Measurements from ENCODE around the gene INTS4. TPM values are rescaled to one million over a fixed set of nuclear protein-coding genes. Genes with fewer than 3 reads are reported as not detected.
"Not testable (repeated sequence)": the region's sequence is repeated elsewhere in the genome, so short reads cannot be mapped to it uniquely, and the experiment has no call there.

The INTS4 gene
- total RNA-seq (2014; rRNA removed; shearing (Covaris generic)), result 31.0 and 37.7 TPM in 2 replicates
- 20.0 and 20.3 TPM in 2 replicates for polyA plus RNA-seq (2015; cell fraction: cytosol; rRNA removed)
- polyA plus RNA-seq (2015; cell fraction: nucleus; rRNA removed), result 91.4 and 94.4 TPM in 2 replicates

GRCh38 chr11:77994434-77995362, at the start of gene INTS4:
TSS of gene INTS4 (minus strand) at chr11:77994668. CDS start at chr11:77994643, 25 bp downstream.
- peak; percentile 100 for DNase-seq (ENCODE audit: low read depth)

GRCh38 chr11:78041843-78042440, 47.5 kb upstream of the INTS4 start:
- no peak for DNase-seq (ENCODE audit: low read depth)

GRCh38 chr11:78041380-78041719, 46.9 kb upstream of the INTS4 start:
- DNase-seq (ENCODE audit: low read depth), result not testable (repeated sequence)

GRCh38 chr11:78040691-78041379, 46.4 kb upstream of the INTS4 start:
- peak; percentile 68 for DNase-seq (ENCODE audit: low read depth)

- DNase-seq (ENCODE audit: low read depth), result peak; percentile 89
These were observed 45.6 kb upstream of the INTS4 start for GRCh38 chr11:78039919-78040671.

- no peak for DNase-seq (ENCODE audit: low read depth)
These were observed 45.0 kb upstream of the INTS4 start for GRCh38 chr11:78039391-78039918.

- no peak for DNase-seq (ENCODE audit: low read depth)
These were observed 44.3 kb upstream of the INTS4 start for GRCh38 chr11:78038697-78039313.

GRCh38 chr11:78037825-78038620, 43.6 kb upstream of the INTS4 start:
- DNase-seq (ENCODE audit: low read depth), result no peak

- no peak for DNase-seq (ENCODE audit: low read depth)
These were observed 42.6 kb upstream of the INTS4 start for GRCh38 chr11:78037056-78037455.

GRCh38 chr11:78036313-78036712, 41.8 kb upstream of the INTS4 start:
- DNase-seq (ENCODE audit: low read depth), result no peak

- DNase-seq (ENCODE audit: low read depth), result no peak
These were observed 40.2 kb upstream of the INTS4 start for GRCh38 chr11:78034623-78035022.

GRCh38 chr11:78033040-78033439, 38.6 kb upstream of the INTS4 start:
- no peak for DNase-seq (ENCODE audit: low read depth)

GRCh38 chr11:78032090-78032489, 37.6 kb upstream of the INTS4 start:
- DNase-seq (ENCODE audit: low read depth), result no peak

- no peak for DNase-seq (ENCODE audit: low read depth)
These were observed 37.2 kb upstream of the INTS4 start for GRCh38 chr11:78031629-78032028.

- peak; percentile 85 for DNase-seq (ENCODE audit: low read depth)
These were observed 36.2 kb upstream of the INTS4 start for GRCh38 chr11:78030429-78031325.

GRCh38 chr11:78028423-78028822, 34.0 kb upstream of the INTS4 start:
- DNase-seq (ENCODE audit: low read depth), result peak; percentile 80

- no peak for DNase-seq (ENCODE audit: low read depth)
These were observed 33.3 kb upstream of the INTS4 start for GRCh38 chr11:78027759-78028158.

GRCh38 chr11:78025378-78025777, 30.9 kb upstream of the INTS4 start:
- no peak for DNase-seq (ENCODE audit: low read depth)

GRCh38 chr11:78023426-78023825, 29.0 kb upstream of the INTS4 start:
- no peak for DNase-seq (ENCODE audit: low read depth)

Measured in HT1080 (cell line).